Testis (tissue), 3 donors: ENCODE results near the gene RSL1D1. TPM values are rescaled to one million over a fixed set of nuclear protein-coding genes. Genes with fewer than 3 reads are reported as not detected.
A peak's percentile ranks its signal among the peaks of the same experiment; 100 is the strongest.
"Not testable (repeated sequence)": the region's sequence is repeated elsewhere in the genome, so short reads cannot be mapped to it uniquely, and the experiment has no call there.

Source experiments
- DNase-seq: peaks from one replicate; pipeline ENCODE4 v3.0.0-alpha.2; 2019
- H3K27ac ChIP-seq, 2 donors: fragments of 200-600 bp; sonication (generic); one replicate each; pipeline ENCODE4 v1.5.1; 2019
- H3K27me3 ChIP-seq: fragments of 200-600 bp; sonication (generic); one replicate; pipeline ENCODE4 v1.5.1; 2019
- H3K36me3 ChIP-seq: fragments of 200-600 bp; sonication (generic); one replicate; pipeline ENCODE4 v1.5.1; 2017; ENCODE audit warnings: low read depth; ENCODE audit errors: missing control alignments
- H3K4me1 ChIP-seq: fragments of 200-600 bp; sonication (generic); one replicate; pipeline ENCODE4 v1.5.1; 2019
- H3K4me3 ChIP-seq, 2 donors: fragments of 200-600 bp; sonication (generic); one replicate each; pipeline ENCODE4 v1.5.1; 2017 to 2019
- H3K9me3 ChIP-seq: fragments of 200-600 bp; sonication (generic); one replicate; pipeline ENCODE4 v1.5.1; 2017
- POLR2A ChIP-seq: fragments of 450-650 bp; IDR thresholded peaks from one replicate; pipeline ENCODE4 v1.6.1; 2017; ENCODE audit warnings: antibody characterized with exemption, mild to moderate bottlenecking, moderate library complexity
- WGBS, 2 donors: methylation state at CpG; one replicate each; pipeline ENCODE4 v1.1.5; 2018; 5-methylcytosine and 5-hydroxymethylcytosine counted together
- intact Hi-C: fragments of 100-400 bp; cut with DNase I; formaldehyde crosslinking; loops from one replicate; pipeline ENCODE4 v1.15.1; 2023; ENCODE audit warnings: low total_unique reads
- polyA plus RNA-seq: library from polyadenylated mRNA; stranded (reverse); fragments of 350-450 nt; fragmentation: Illumina TruSeq; extraction: RNeasy Lipid Tissue Mini Kit (QIAGEN cat#74804); gene quantifications from one replicate; pipeline ENCODE4 v1.2.3, GENCODE V29; 2014; ENCODE audit warnings: low read depth, low replicate concordance; ENCODE audit not compliant: insufficient read depth
- total RNA-seq, 2 donors: library from RNA; depleted of rRNA; stranded (reverse); fragments of >200 nt; gene quantifications; one replicate each; pipeline ENCODE4 v1.2.3, GENCODE V29; 2016
- TF ChIP-seq, protein P1 (sequence below), 3 experiments: fragments of 450-650 bp in 2 of 3; fragments of 200-600 bp in 1 of 3; sonication (generic) in 1 of 3; IDR thresholded peaks; one replicate each; pipeline ENCODE4 v1.5.1; 2016 to 2019; ENCODE audit warnings: antibody characterized with exemption in 3 of 3, mild to moderate bottlenecking in 2 of 3, moderate library complexity in 1 of 3

The RSL1D1 gene
- total and polyA plus RNA-seq, 3 donors from 2014 or later: 79.3 to 101 (median 97.6) TPM

DNA sequence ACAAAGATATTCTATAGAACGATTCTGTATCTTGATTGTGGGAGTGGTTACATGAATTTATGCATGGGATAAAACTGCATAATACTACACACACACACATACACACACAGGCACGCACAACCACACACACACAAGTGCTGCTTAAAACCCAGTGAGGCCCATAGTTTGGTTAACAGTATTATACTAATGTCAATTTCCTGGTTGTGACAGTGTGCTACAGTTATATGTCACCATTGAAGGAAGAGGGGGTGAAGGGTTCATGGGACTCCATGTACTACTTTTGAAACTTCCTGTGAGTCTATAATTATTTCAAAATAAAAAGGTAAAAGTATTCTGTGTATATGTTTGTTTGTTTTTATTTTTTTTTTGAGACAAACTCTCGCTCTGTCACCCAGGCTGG is 62.4 kb downstream of the RSL1D1 start:
- no peak for TF ChIP-seq POLR2A
- TF ChIP-seq, protein P1, sequence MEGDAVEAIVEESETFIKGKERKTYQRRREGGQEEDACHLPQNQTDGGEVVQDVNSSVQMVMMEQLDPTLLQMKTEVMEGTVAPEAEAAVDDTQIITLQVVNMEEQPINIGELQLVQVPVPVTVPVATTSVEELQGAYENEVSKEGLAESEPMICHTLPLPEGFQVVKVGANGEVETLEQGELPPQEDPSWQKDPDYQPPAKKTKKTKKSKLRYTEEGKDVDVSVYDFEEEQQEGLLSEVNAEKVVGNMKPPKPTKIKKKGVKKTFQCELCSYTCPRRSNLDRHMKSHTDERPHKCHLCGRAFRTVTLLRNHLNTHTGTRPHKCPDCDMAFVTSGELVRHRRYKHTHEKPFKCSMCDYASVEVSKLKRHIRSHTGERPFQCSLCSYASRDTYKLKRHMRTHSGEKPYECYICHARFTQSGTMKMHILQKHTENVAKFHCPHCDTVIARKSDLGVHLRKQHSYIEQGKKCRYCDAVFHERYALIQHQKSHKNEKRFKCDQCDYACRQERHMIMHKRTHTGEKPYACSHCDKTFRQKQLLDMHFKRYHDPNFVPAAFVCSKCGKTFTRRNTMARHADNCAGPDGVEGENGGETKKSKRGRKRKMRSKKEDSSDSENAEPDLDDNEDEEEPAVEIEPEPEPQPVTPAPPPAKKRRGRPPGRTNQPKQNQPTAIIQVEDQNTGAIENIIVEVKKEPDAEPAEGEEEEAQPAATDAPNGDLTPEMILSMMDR (IDR thresholded peaks at IDR 0.05): no peak
- Histone ChIP-seq H3K27ac (no peak overlapping the region), H3K27me3 (no peaks in the 10 kb centered on the region), H3K4me1 (peaks cover 25% of the 10 kb centered on the region), H3K9me3 (no peaks in the 10 kb centered on the region), H3K36me3 (no peaks in the 10 kb centered on the region), H3K4me3 (no peak overlapping the region)
- WGBS, 2 donors: 92 to 95% methylated on average over 3 of the region's 3 CpGs
- intact Hi-C loops: no loop called here
- no peak for DNase-seq

DNA sequence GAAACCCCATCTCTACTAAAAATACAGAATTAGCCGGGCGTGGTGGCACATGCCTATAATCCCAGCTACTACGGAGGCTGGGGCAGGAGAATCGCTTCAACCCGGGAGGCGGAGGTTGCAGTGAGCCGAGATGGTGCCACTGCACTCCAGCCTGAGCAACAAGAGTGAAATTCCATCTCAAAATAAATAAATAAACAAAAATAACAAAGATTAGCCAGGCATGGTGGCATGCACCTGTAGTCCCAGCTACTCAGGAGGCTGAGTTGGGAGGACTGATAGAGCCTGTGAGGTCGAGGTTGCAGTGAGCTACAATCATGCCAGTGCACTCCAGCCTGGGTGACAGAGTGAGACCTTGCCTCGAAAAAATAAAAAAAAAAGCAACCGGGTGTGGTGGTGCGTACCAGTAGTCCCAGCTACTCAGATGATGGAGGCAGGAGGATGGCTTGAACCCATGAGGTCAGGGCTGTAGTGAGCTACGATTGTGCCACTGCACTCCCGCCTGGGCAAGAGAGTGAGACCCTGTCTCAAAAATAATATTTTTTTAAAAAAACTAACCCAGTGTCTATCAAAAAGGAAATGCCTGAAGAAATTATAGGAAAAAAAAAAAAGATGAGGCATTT is 66.3 kb downstream of the RSL1D1 start:
- 92 to 96% methylated on average over 13 of the region's 13 CpGs for WGBS, 2 donors
- H3K27me3 ChIP-seq, H3K36me3 ChIP-seq, H3K27ac ChIP-seq, intact Hi-C loops, DNase-seq, H3K9me3 ChIP-seq, H3K4me3 ChIP-seq: not testable (repeated sequence)
- peaks cover 41% of the 10 kb centered on the region for H3K4me1 ChIP-seq

DNA sequence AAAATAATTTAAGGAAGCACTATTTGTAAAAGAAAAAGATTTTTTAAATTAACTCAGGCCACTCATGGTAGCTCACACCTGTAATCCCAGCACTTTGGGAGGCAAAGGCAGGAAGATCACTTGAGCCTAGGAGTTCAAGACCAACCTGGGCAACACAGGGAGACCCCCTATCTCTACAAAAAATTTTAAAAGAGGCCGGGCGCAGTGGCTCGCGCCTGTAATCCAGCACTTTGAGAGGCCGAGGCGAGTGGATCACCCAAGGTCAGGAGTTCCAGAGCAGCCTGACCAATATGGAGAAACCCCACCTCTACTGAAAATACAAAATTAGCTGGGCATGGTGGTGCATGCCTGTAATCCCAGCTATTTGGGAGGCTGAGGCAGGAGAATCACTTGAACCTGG is 67.0 kb downstream of the RSL1D1 start:
- H3K36me3 ChIP-seq, DNase-seq, H3K27me3 ChIP-seq, H3K4me3 ChIP-seq, intact Hi-C loops, H3K9me3 ChIP-seq: not testable (repeated sequence)
- WGBS, 2 donors: 88 to 90% methylated on average over 6 of the region's 6 CpGs
- Histone ChIP-seq H3K27ac (peak overlapping the region in 1 of 2 donors; percentile 82), H3K4me1 (peaks cover 41% of the 10 kb centered on the region)

DNA sequence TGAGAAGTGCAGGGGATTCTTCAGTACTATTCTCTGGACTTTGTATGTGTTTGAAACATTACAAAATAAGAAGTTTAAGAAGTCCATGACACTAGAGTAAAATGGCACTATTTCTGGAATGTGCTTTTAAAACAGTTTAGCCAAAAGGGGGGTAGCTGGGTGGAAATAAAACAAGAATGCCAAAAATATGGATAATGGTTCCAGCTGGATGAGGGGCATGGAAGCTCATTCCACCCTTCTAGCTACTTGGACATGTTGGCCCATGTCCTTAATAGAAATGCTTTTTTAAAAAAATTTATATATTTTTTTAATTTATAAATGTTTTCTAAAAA is 67.3 kb downstream of the RSL1D1 start:
- intact Hi-C loops: no loop called here
- Histone ChIP-seq H3K36me3 (no peaks in the 10 kb centered on the region), H3K27me3 (no peaks in the 10 kb centered on the region), H3K9me3 (no peaks in the 10 kb centered on the region), H3K4me3 (no peak overlapping the region), H3K27ac (peak overlapping the region; percentile 81 to 82), H3K4me1 (peaks cover 41% of the 10 kb centered on the region)
- TF ChIP-seq POLR2A: no peak
- TF ChIP-seq, protein P1 (IDR thresholded peaks at IDR 0.05): no peak
- DNase-seq: no peak

Other genes starting within 250 kb of the RSL1D1 start
- 10 to 100 TPM in 1 of 2 donors, 1 to 10 TPM in 1; 7.0 to 10.3 TPM for gene SNN, start 183.1 kb downstream of the RSL1D1 start, total RNA-seq
- gene SNN, start 183.1 kb downstream of the RSL1D1 start, polyA plus RNA-seq: 10.1 TPM
- 10 to 100 TPM; 42.3 to 45.3 TPM for gene TXNDC11, start 108.7 kb downstream of the RSL1D1 start, total RNA-seq
- gene TXNDC11, start 108.7 kb downstream of the RSL1D1 start, polyA plus RNA-seq: 34.4 TPM
- 10 to 100 TPM; 41.4 to 48.8 TPM for gene ZC3H7A, start 54.3 kb downstream of the RSL1D1 start, total RNA-seq
- 24.6 TPM for gene ZC3H7A, start 54.3 kb downstream of the RSL1D1 start, polyA plus RNA-seq
- gene GSPT1, start 64.4 kb upstream of the RSL1D1 start, total RNA-seq: 10 to 100 TPM; 78.5 to 83.9 TPM
- gene GSPT1, start 64.4 kb upstream of the RSL1D1 start, polyA plus RNA-seq: 140 TPM
- 10 to 100 TPM; 23.9 to 28.7 TPM for gene NPIPB2, start 90.5 kb upstream of the RSL1D1 start, total RNA-seq
- 30.6 TPM for gene NPIPB2, start 90.5 kb upstream of the RSL1D1 start, polyA plus RNA-seq
- gene TNFRSF17, start 113.7 kb upstream of the RSL1D1 start, total RNA-seq: 1 to 10 TPM; 3.2 to 4.3 TPM
- 5.2 TPM for gene TNFRSF17, start 113.7 kb upstream of the RSL1D1 start, polyA plus RNA-seq
- 10 to 100 TPM; 30.4 to 40.7 TPM for gene SNX29, start 125.2 kb upstream of the RSL1D1 start, total RNA-seq
- 19.3 TPM for gene SNX29, start 125.2 kb upstream of the RSL1D1 start, polyA plus RNA-seq